ENCODE data around the gene OR6C3. TPM values are rescaled to one million over a fixed set of nuclear protein-coding genes. Genes with fewer than 3 reads are reported as not detected.
"Not testable (repeated sequence)": the region's sequence is repeated elsewhere in the genome, so short reads cannot be mapped to it uniquely, and the experiment has no call there.

OR6C3 gene
- not detected in 2 replicates for total RNA-seq

DNA sequence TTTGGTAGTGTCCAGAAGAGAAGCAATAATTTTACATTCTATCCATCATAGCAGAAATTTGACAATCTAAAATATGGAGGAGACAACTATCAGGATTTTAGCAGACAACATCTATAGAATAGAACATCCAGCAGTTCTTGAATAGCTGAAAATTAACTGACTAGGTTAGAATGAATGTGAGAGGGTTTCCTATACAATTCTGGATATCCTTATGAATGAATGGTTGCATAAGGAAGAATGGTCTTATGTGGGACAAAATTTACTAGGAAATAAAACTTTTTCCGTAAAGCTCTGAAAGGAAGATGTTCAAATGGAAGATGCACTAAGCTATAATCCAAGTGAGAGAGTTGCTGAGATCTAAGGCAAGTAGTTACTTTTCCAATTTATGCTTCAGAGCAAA, at the start of gene OR6C3:
TSS of gene OR6C3 (plus strand) at position 301 of the 400 bp plus-strand sequence. CDS start 955 bp downstream, outside the sequence.
- no peak for DNase-seq (ENCODE audit: extremely low read depth, low read depth, low spot score)

GRCh38 chr12:55280991-55281390, 49.6 kb upstream of the OR6C3 start:
- DNase-seq (ENCODE audit: extremely low read depth, low read depth, low spot score): no peak

GRCh38 chr12:55289999-55290398, 40.5 kb upstream of the OR6C3 start:
- DNase-seq (ENCODE audit: extremely low read depth, low read depth, low spot score): no peak

DNA sequence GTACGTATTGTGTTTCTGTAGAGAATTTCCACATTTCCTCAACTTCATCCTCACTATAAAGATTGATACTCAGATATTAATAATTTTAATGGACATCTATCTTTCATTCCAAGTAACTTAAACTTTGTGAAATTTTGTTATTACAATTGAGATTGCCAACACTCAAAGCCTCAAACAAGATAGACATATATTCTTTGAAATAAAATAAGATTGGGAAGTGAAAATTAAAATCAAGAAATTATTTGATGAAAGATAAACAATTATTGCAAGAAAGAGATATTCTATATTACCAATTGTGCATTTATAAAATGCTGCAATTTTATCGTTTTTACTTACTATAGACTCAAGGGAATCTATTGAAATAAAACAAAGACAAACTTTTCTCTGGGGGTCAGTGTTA, 34.1 kb upstream of the OR6C3 start, which contains the start of gene OR6C6:
TSS of gene OR6C6 (minus strand) at position 101 of the 400 bp plus-strand sequence. CDS start 1,337 bp downstream, outside the sequence.
- DNase-seq (ENCODE audit: extremely low read depth, low read depth, low spot score): no peak

DNA sequence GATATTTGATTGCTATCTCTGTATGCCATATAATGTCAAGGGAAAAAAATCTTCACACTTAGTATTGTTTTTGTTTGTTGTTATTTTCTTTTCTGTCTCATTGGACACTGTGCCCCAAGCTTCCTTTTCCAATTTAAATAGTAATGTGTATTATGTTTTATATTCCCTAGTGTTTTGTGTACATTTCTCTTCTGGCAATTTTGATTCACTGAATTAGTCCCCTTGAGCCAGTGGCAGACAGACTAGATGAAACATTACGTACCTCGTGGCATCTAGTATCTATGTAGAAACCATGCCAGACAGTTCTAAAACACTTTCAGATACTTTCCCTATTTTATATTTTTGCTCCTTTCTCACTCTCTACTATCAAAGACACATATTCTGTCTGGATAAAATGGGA, 16.5 kb upstream of the OR6C3 start, which contains the start of gene OR6C1:
TSS of gene OR6C1 (plus strand) at position 301 of the 400 bp plus-strand sequence. CDS start 6,257 bp downstream, outside the sequence.
- no peak for DNase-seq (ENCODE audit: extremely low read depth, low read depth, low spot score)

DNA sequence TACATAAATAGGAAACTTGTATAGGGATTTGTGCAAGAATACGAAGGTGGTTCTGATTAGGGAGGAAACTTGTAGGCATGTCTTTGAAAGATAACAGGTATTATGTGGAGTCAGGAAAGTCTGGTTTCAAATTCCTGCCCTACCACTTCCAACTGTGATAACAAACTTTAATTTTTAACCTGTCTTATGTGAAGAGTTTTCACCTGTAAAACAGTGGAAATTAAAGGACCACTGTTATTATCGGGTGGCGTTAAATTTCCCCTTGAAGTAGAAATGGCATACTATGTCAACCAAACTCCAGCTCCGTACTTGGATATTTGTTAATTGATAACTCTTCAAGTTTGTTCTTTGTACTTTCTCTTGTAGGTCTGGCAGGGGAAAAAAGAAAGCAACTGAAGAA, 10.3 kb upstream of the OR6C3 start:
- no peak for DNase-seq (ENCODE audit: extremely low read depth, low read depth, low spot score)

- DNase-seq (ENCODE audit: extremely low read depth, low read depth, low spot score): not testable (repeated sequence)
Measured at GRCh38 chr12:55325801-55326200, 4.7 kb upstream of the OR6C3 start.

- DNase-seq (ENCODE audit: extremely low read depth, low read depth, low spot score): no peak
Measured at GRCh38 chr12:55336002-55336401, 5.5 kb downstream of the OR6C3 start.

DNA sequence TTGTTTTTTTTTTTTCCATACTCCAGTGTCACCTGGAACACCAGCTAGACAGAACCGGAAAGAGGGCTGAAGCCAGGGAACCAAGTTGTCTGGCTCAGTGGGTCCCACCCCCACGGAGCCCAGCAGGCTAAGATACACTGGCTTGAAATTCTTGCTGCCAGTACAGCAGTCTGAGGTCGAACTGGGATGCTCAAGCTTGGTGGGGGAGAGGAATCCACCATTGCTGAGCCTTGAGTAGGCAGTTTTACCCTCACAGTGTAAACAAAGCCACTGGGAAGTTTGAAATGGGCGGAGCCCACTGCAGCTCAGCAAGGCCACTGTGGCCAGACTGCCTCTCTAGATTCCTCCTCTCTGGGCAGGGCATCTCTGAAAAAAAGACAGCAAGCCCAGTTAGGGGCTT, 24.8 kb downstream of the OR6C3 start:
- DNase-seq (ENCODE audit: extremely low read depth, low read depth, low spot score): not testable (repeated sequence)

- DNase-seq (ENCODE audit: extremely low read depth, low read depth, low spot score): no peak
Measured at GRCh38 chr12:55362675-55363074, 32.1 kb downstream of the OR6C3 start, which contains the start of gene OR6C75. Gene OR6C75, plus strand, starts transcription at chr12:55362975. Its CDS starts 2,136 bp downstream, at chr12:55365111.

DNA sequence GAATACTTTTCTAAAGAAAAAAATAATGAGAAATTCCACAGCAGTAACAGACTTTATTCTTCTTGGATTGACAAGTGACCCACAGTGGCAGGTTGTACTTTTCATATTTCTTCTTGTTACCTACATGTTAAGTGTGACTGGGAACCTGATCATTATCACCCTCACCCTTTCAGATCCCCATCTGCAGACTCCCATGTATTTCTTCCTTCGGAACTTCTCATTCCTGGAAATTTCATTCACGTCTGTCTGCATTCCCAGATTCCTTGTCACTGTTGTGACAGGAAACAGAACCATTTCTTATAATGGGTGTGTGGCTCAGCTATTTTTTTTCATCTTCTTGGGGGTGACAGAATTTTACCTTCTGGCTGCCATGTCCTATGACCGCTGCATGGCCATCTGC, 34.5 kb downstream of the OR6C3 start:
- DNase-seq (ENCODE audit: extremely low read depth, low read depth, low spot score): no peak

DNA sequence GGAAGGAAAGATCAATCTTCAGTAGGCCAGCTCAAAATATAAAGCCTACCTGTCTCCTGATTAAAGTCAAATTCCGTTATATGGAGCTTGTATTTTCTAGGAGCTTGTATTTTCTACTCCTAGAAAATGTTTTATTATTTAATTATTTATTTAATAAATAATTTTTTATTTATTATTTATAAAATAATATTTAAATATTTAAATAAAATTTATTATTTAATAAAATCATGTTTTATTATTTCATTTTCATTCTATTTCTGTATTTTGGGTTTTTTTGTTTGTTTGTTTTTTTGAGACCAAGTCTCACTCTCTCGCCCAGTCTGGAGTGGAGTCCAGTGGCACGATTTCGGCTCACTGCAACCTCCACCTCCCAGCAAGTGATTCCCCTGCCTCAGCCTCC, 42.0 kb downstream of the OR6C3 start:
- no peak for DNase-seq (ENCODE audit: extremely low read depth, low read depth, low spot score)

Other genes starting within 250 kb of the OR6C3 start
- gene OR9K2, start 204.3 kb upstream of the OR6C3 start, total RNA-seq: not detected in 2 replicates
- gene OR10A7, start 109.7 kb upstream of the OR6C3 start, total RNA-seq: not detected in 2 replicates
- not detected in 2 replicates for gene OR6C74, start 86.1 kb upstream of the OR6C3 start, total RNA-seq
- gene OR6C6, start 34.2 kb upstream of the OR6C3 start, total RNA-seq: not detected in 2 replicates
- not detected in 2 replicates for gene OR6C1, start 16.4 kb upstream of the OR6C3 start, total RNA-seq
- not detected in 2 replicates for gene OR6C75, start 32.2 kb downstream of the OR6C3 start, total RNA-seq
- not detected in 2 replicates for gene OR6C65, start 69.8 kb downstream of the OR6C3 start, total RNA-seq
- not detected in 2 replicates for gene OR6C76, start 95.5 kb downstream of the OR6C3 start, total RNA-seq
- not detected in 2 replicates for gene OR6C2, start 113.3 kb downstream of the OR6C3 start, total RNA-seq
- not detected in 2 replicates for gene OR6C70, start 139.4 kb downstream of the OR6C3 start, total RNA-seq
- not detected in 2 replicates for gene OR6C68, start 161.6 kb downstream of the OR6C3 start, total RNA-seq
- gene OR6C4, start 218.9 kb downstream of the OR6C3 start, total RNA-seq: not detected in 2 replicates
- not detected in 2 replicates for gene OR2AP1, start 241.7 kb downstream of the OR6C3 start, total RNA-seq

Measured in glomerular endothelial cell (primary cell).